Skin epidermis (tissue), 12 donors: ENCODE data around the gene OMD.

Experiments used
- H3K27ac ChIP-seq, 21 experiments: fragments of 200-600 bp; sonication (generic) in 11 of 21; one replicate each; pipeline ENCODE4 v1.5.0; 2020; ENCODE audit warnings: mild to moderate bottlenecking in 3 of 21, inconsistent platforms in 2 of 21, moderate library complexity in 2 of 21
- H3K4me3 ChIP-seq, 7 experiments: fragments of 200-600 bp; sonication (generic) in 2 of 7; one replicate each; pipeline ENCODE4 v1.5.0; 2020; ENCODE audit warnings: inconsistent platforms in 2 of 7, mild to moderate bottlenecking in 2 of 7, moderate library complexity in 1 of 7

Gene OMD

DNA sequence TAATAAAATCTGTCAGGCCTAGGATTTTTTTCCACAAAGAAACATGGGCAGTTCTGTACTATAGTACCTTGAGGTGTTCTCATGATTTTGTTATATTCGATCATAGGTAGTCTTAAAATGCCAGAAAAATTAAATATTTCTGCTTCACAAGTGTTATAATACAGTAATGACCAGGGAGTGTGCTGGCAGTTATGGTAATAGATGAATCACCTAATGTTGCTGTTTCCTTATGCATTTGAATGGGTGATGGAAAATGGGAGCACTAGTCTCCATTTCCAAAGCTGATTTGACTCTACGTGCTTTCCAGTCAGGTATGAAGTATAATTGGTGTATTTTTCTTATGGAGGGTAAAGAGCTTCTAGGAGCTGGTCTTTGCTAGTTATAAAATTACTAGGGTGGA lies 43.7 kb downstream of the OMD start:
- Histone ChIP-seq H3K27ac (no peak overlapping the region), H3K4me3 (no peak overlapping the region)

DNA sequence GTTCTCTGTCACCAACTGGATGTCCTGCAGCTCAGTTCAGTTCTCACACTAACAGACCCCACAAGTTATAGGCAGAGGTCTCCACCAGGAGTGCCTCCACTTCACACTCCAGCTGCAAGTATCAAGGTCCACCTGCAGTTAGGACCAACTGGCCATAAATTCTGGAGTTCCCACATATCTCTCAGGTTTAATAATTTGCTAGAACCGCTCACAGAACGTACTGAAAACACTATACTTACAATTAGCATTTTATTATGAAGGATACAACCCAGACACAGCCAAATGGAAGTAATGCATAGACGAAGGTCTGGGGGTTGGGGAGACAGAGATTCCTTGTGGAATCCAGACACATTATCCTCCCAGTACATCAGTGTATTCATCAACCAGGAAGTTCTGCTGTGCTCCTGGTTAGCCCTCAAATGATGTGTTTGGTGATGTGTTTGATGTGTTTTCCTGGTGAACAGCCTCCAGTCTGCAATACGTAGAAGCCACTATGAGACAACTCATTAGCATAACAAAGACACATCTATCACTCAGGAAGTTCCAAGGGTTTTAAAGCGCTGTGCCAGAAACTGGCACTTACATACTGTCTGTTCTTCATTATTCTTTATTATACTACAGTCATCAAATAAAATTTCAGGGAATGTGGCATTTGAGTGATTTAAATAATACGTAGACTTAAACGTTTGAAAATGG lies 45.3 kb downstream of the OMD start:
- H3K4me3 ChIP-seq, result no peak overlapping the region
- peak overlapping the region in 1 of 21 experiments; percentile 12 for H3K27ac ChIP-seq

DNA sequence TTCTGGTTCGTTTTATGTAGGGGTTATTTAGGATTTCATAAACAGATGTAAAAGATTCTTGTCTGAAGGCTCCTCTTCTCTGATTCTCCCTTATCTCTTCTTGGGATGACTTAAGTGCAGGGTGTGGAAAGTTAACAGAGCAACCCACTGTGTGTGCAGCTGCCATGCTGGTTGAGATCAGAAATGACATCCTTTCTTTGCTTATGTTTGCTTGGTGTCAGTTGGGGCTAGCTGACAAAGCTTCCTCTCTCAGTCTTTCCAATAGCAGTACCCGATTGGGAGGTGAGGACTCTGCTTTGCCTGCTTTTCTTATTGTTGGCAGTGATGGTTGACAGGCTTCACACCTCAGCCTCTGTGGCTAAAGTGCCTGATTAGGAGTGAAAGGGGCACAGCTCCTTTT lies 46.4 kb downstream of the OMD start:
- no peak overlapping the region for H3K27ac ChIP-seq
- H3K4me3 ChIP-seq, result no peak overlapping the region

DNA sequence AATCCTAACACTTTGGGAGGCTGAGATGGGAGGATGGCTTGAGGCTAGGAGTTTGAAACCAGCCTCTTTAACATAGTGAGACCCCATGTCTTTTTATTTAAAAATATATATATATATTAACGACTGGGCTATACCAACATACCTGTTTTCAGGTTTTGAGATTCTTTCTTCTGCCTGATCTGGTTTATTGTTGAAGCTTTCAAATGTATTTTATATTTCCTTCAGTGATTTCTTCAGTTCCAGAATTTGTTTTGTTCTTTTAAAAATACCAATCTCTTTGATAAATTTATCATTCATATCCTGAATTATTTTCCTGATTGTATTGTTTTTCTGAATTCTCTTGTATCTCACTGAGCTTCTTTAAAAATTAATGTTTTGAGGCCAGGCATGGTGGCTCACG lies 51.1 kb downstream of the OMD start:
- no peak overlapping the region for H3K4me3 ChIP-seq
- H3K27ac ChIP-seq, result no peak overlapping the region

DNA sequence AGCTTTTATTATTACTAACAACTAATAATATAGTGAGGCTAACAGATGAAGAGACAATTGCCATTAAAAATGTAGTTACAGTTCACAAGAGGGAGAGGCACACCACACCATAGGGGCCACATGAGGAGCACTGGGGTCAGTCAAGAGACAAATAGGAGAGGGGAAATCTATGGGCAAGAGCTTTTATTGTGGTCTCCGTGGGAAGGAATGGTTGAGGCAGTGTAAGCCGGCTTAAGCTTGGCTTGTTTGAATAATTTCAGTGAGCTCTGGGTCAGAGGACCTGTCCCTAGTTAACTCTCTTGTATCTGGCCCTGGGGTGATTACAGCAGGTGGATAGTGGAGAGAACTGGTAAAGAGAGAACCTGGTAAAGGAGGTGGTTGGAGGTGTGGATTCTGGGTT lies 55.2 kb downstream of the OMD start:
- H3K27ac ChIP-seq, result no peak overlapping the region
- H3K4me3 ChIP-seq, result no peak overlapping the region
